NCI-H446 treated with DMSO at 0.1 percent for 48 hours (cell line): ENCODE measurements around the gene TMEM82.
"Not testable (repeated sequence)": the region's sequence is repeated elsewhere in the genome, so short reads cannot be mapped to it uniquely, and the experiment has no call there.

Experiments
- DNase-seq: peaks from one replicate; lab custom pipeline; 2025; lab: John Stamatoyannopoulos, UW

The TMEM82 gene

GRCh38 chr1:15742339-15742801 lies at the start of gene TMEM82:
TSS of gene TMEM82 (plus strand) at chr1:15742499. CDS start at chr1:15742560, 61 bp downstream.
- no peak for DNase-seq

GRCh38 chr1:15693371-15693770 lies 48.9 kb upstream of the TMEM82 start:
- no peak for DNase-seq

GRCh38 chr1:15696956-15697521 lies 45.3 kb upstream of the TMEM82 start:
- no peak for DNase-seq

- no peak for DNase-seq
These were observed 44.1 kb upstream of the TMEM82 start for GRCh38 chr1:15698201-15698600.

GRCh38 chr1:15699321-15699720 lies 43.0 kb upstream of the TMEM82 start:
- not testable (repeated sequence) for DNase-seq

GRCh38 chr1:15700508-15700907 lies 41.8 kb upstream of the TMEM82 start:
- no peak for DNase-seq

- no peak for DNase-seq
These were observed 40.5 kb upstream of the TMEM82 start for GRCh38 chr1:15701784-15702183.

GRCh38 chr1:15702722-15703550 lies 39.4 kb upstream of the TMEM82 start:
- no peak for DNase-seq

- DNase-seq = no peak
These were observed 38.7 kb upstream of the TMEM82 start for GRCh38 chr1:15703562-15703961.

GRCh38 chr1:15704526-15705183 lies 37.6 kb upstream of the TMEM82 start:
- DNase-seq = no peak

- DNase-seq = no peak
These were observed 37.1 kb upstream of the TMEM82 start for GRCh38 chr1:15705184-15705566.

GRCh38 chr1:15706751-15707150 lies 35.5 kb upstream of the TMEM82 start:
- no peak for DNase-seq

- DNase-seq = no peak
These were observed 34.9 kb upstream of the TMEM82 start for GRCh38 chr1:15707239-15707925.

GRCh38 chr1:15708486-15709137 lies 33.7 kb upstream of the TMEM82 start:
- DNase-seq = no peak

GRCh38 chr1:15709226-15709625 lies 33.1 kb upstream of the TMEM82 start:
- DNase-seq = no peak

- DNase-seq = no peak
These were observed 30.1 kb upstream of the TMEM82 start for GRCh38 chr1:15712168-15712567.

GRCh38 chr1:15714406-15715136 lies 27.7 kb upstream of the TMEM82 start:
- no peak for DNase-seq

- DNase-seq = no peak
These were observed 24.7 kb upstream of the TMEM82 start for GRCh38 chr1:15717418-15718125.

GRCh38 chr1:15718199-15718601 lies 24.1 kb upstream of the TMEM82 start:
- no peak for DNase-seq

- no peak for DNase-seq
These were observed 22.7 kb upstream of the TMEM82 start for GRCh38 chr1:15719381-15720120.
